Activated T-cell treated with anti-CD3 and anti-CD28 coated beads, Interleukin-2, amount 50 U/mL, for 72 hours (primary cell): Measurements from ENCODE around the gene HDAC8. TPM values are rescaled to one million over a fixed set of nuclear protein-coding genes. Genes with fewer than 3 reads are reported as not detected.
"Not testable (repeated sequence)": the region's sequence is repeated elsewhere in the genome, so short reads cannot be mapped to it uniquely, and the experiment has no call there.

Experiments used
- ATAC-seq, 2 donors: fragments of 150-1000 bp; cut with Tn5 transposase; replicated peaks in 1 of 2; 2 replicates each; pipeline ENCODE4 v1.10.0; 2021; ENCODE audit warnings: moderate library complexity in 2 of 2, mild to moderate bottlenecking in 1 of 2
- DNase-seq, 2 donors: peaks; one replicate each; pipeline ENCODE4 v3.0.0; 2021 to 2022; ENCODE audit warnings: mixed read lengths in 1 of 2
- H3K27ac Mint-ChIP-seq: one replicate; pipeline ENCODE4 v1.8.0; 2022; ENCODE audit warnings: mild to moderate bottlenecking, moderate library complexity, mixed read lengths
- H3K27me3 Mint-ChIP-seq: one replicate; pipeline ENCODE4 v1.8.0; 2022; ENCODE audit warnings: low read depth, mixed read lengths
- H3K36me3 Mint-ChIP-seq, 2 donors: one replicate each; pipeline ENCODE4 v1.8.0; 2022; ENCODE audit warnings: mixed read lengths in 2 of 2, mild to moderate bottlenecking in 1 of 2; ENCODE audit not compliant: insufficient read depth in 2 of 2
- H3K4me1 Mint-ChIP-seq: one replicate; pipeline ENCODE4 v1.8.0; 2022; ENCODE audit warnings: low read depth, mixed read lengths
- H3K4me3 Mint-ChIP-seq, 2 donors: one replicate each; pipeline ENCODE4 v1.8.0; 2022; ENCODE audit warnings: mild to moderate bottlenecking in 2 of 2, mixed read lengths in 2 of 2, moderate library complexity in 2 of 2
- H3K9me3 Mint-ChIP-seq, 2 donors: one replicate each; pipeline ENCODE4 v1.8.0; 2022; ENCODE audit warnings: mixed read lengths in 2 of 2
- total RNA-seq, 2 donors: library from RNA; stranded (reverse); gene quantifications; one replicate each; pipeline ENCODE4 v1.2.3, GENCODE V29; 2022

HDAC8 gene
- total RNA-seq, 2 donors from 2014 or later = 23.5 to 24.3 TPM

GRCh38 chrX:72492499-72492898, 80.1 kb downstream of the HDAC8 start:
- no peak for DNase-seq
- Mint-ChIP-seq H3K9me3 (no peaks in the 10 kb centered on the region), H3K4me1 (no peaks in the 10 kb centered on the region), H3K27ac (no peak overlapping the region), H3K27me3 (no peaks in the 10 kb centered on the region), H3K4me3 (no peak overlapping the region), H3K36me3 (peaks cover 4 to 13% of the 10 kb centered on the region in 2 donors)
- no peak for ATAC-seq

- H3K4me1 Mint-ChIP-seq = not testable (repeated sequence)
Measured at GRCh38 chrX:72490221-72490620, 82.4 kb downstream of the HDAC8 start.

GRCh38 chrX:72487661-72488060, 85.0 kb downstream of the HDAC8 start:
- DNase-seq (no peak), ATAC-seq (no peak)
- no peak overlapping the region for H3K4me3 Mint-ChIP-seq
- H3K4me1 Mint-ChIP-seq = no peaks in the 10 kb centered on the region
- H3K27me3 Mint-ChIP-seq = no peaks in the 10 kb centered on the region
- H3K36me3 Mint-ChIP-seq = peaks cover 6 to 17% of the 10 kb centered on the region in 2 donors
- no peak overlapping the region for H3K27ac Mint-ChIP-seq
- no peaks in the 10 kb centered on the region for H3K9me3 Mint-ChIP-seq

More at GRCh38 chrX:72490221-72490620, 82.4 kb downstream of the HDAC8 start:
- H3K27ac Mint-ChIP-seq, H3K9me3 Mint-ChIP-seq, ATAC-seq, DNase-seq, H3K4me3 Mint-ChIP-seq, H3K27me3 Mint-ChIP-seq: not testable (repeated sequence)
- peaks cover 7 to 18% of the 10 kb centered on the region in 2 donors for H3K36me3 Mint-ChIP-seq

GRCh38 chrX:72479324-72480274, 93.0 kb downstream of the HDAC8 start:
- Mint-ChIP-seq H3K27ac (no peak overlapping the region), H3K27me3 (peaks cover 5% of the 10 kb centered on the region), H3K36me3 (peaks cover 0 to 3% of the 10 kb centered on the region in 2 donors), H3K4me1 (no peaks in the 10 kb centered on the region), H3K4me3 (no peak overlapping the region), H3K9me3 (no peaks in the 10 kb centered on the region)
- no peak for DNase-seq
- ATAC-seq = no peak

GRCh38 chrX:72478853-72479252, 93.8 kb downstream of the HDAC8 start:
- H3K27me3 Mint-ChIP-seq = peaks cover 9% of the 10 kb centered on the region
- H3K9me3 Mint-ChIP-seq = no peaks in the 10 kb centered on the region
- H3K4me1 Mint-ChIP-seq = no peaks in the 10 kb centered on the region
- DNase-seq = no peak
- no peak overlapping the region for H3K4me3 Mint-ChIP-seq
- no peak overlapping the region for H3K27ac Mint-ChIP-seq
- ATAC-seq = no peak
- peaks cover under 1 to 3% of the 10 kb centered on the region in 2 donors for H3K36me3 Mint-ChIP-seq

GRCh38 chrX:72478351-72478750, 94.3 kb downstream of the HDAC8 start:
- Mint-ChIP-seq H3K27me3 (peaks cover 12% of the 10 kb centered on the region), H3K4me3 (no peak overlapping the region), H3K9me3 (no peaks in the 10 kb centered on the region), H3K27ac (no peak overlapping the region), H3K36me3 (peaks cover 2 to 3% of the 10 kb centered on the region in 2 donors), H3K4me1 (no peaks in the 10 kb centered on the region)
- ATAC-seq (no peak), DNase-seq (no peak)

GRCh38 chrX:72477781-72478181, 94.9 kb downstream of the HDAC8 start:
- Mint-ChIP-seq H3K36me3 (peaks cover 3 to 4% of the 10 kb centered on the region in 2 donors), H3K4me1 (no peaks in the 10 kb centered on the region), H3K27me3 (peaks cover 17% of the 10 kb centered on the region), H3K9me3 (peaks cover 0 to under 1% of the 10 kb centered on the region in 2 donors), H3K4me3 (no peak overlapping the region), H3K27ac (no peak overlapping the region)
- ATAC-seq = no peak
- DNase-seq = no peak

- no peak for ATAC-seq
- Mint-ChIP-seq H3K4me1 (no peaks in the 10 kb centered on the region), H3K36me3 (peaks cover 3 to 6% of the 10 kb centered on the region in 2 donors), H3K27ac (no peak overlapping the region), H3K27me3 (peaks cover 21% of the 10 kb centered on the region), H3K9me3 (peaks cover 0 to 2% of the 10 kb centered on the region in 2 donors), H3K4me3 (no peak overlapping the region)
- no peak for DNase-seq
Measured at GRCh38 chrX:72477376-72477775, 95.3 kb downstream of the HDAC8 start.

GRCh38 chrX:72475952-72476668, 96.5 kb downstream of the HDAC8 start:
- H3K9me3 Mint-ChIP-seq = peaks cover 0 to 2% of the 10 kb centered on the region in 2 donors
- peaks cover 22% of the 10 kb centered on the region for H3K27me3 Mint-ChIP-seq
- DNase-seq = no peak
- ATAC-seq = no peak
- H3K4me1 Mint-ChIP-seq = no peaks in the 10 kb centered on the region
- no peak overlapping the region for H3K27ac Mint-ChIP-seq
- no peak overlapping the region for H3K4me3 Mint-ChIP-seq
- peaks cover 3 to 6% of the 10 kb centered on the region in 2 donors for H3K36me3 Mint-ChIP-seq

- DNase-seq = no peak
- peaks cover 0 to 2% of the 10 kb centered on the region in 2 donors for H3K9me3 Mint-ChIP-seq
- no peak overlapping the region for H3K4me3 Mint-ChIP-seq
- H3K4me1 Mint-ChIP-seq = no peaks in the 10 kb centered on the region
- no peak overlapping the region for H3K27ac Mint-ChIP-seq
- ATAC-seq = no peak
- peaks cover 3 to 6% of the 10 kb centered on the region in 2 donors for H3K36me3 Mint-ChIP-seq
- H3K27me3 Mint-ChIP-seq = peaks cover 22% of the 10 kb centered on the region
Measured at GRCh38 chrX:72475338-72475737, 97.3 kb downstream of the HDAC8 start.

GRCh38 chrX:72470532-72471223, 102.0 kb downstream of the HDAC8 start:
- ATAC-seq = no peak
- H3K9me3 Mint-ChIP-seq = peaks cover 0 to 2% of the 10 kb centered on the region in 2 donors
- peaks cover 29% of the 10 kb centered on the region for H3K27me3 Mint-ChIP-seq
- no peaks in the 10 kb centered on the region for H3K4me1 Mint-ChIP-seq
- no peak overlapping the region for H3K27ac Mint-ChIP-seq
- no peak for DNase-seq
- H3K36me3 Mint-ChIP-seq = peaks cover 5 to 6% of the 10 kb centered on the region in 2 donors
- no peak overlapping the region for H3K4me3 Mint-ChIP-seq

- no peaks in the 10 kb centered on the region for H3K4me1 Mint-ChIP-seq
- H3K27me3 Mint-ChIP-seq = peaks cover 29% of the 10 kb centered on the region
- peaks cover 5 to 6% of the 10 kb centered on the region in 2 donors for H3K36me3 Mint-ChIP-seq
- no peak overlapping the region for H3K4me3 Mint-ChIP-seq
- DNase-seq = no peak
- no peak overlapping the region for H3K27ac Mint-ChIP-seq
- H3K9me3 Mint-ChIP-seq = peaks cover 0 to 2% of the 10 kb centered on the region in 2 donors
- no peak for ATAC-seq
Measured at GRCh38 chrX:72470117-72470516, 102.5 kb downstream of the HDAC8 start.

GRCh38 chrX:72468607-72469006, 104.0 kb downstream of the HDAC8 start:
- Mint-ChIP-seq H3K27ac (no peak overlapping the region), H3K4me3 (no peak overlapping the region), H3K36me3 (peaks cover 3 to 6% of the 10 kb centered on the region in 2 donors), H3K9me3 (peaks cover 0 to 2% of the 10 kb centered on the region in 2 donors), H3K27me3 (peaks cover 24% of the 10 kb centered on the region), H3K4me1 (no peaks in the 10 kb centered on the region)
- ATAC-seq (no peak), DNase-seq (no peak)
